ENCODE data around the gene OR8B12. TPM values are rescaled to one million over a fixed set of nuclear protein-coding genes. Genes with fewer than 3 reads are reported as not detected.

OR8B12 gene
- total RNA-seq, 1 experiment from 2014 or later = not detected

GRCh38 chr11:124569697-124570096, 26.2 kb upstream of the OR8B12 start, which contains the start of gene OR8A1:
Gene OR8A1 (plus strand): TSS chr11:124569997. CDS start chr11:124570120, 123 bp downstream.
- H3K4me2 ChIP-seq (ENCODE audit: low read length) = no peak within 1 kb of the TSS
- RAD21 ChIA-PET (ENCODE audit: low non-redundant PET in 1 of 2, low total read pairs in 2 of 2, uncharacterized antibody in 2 of 2, unreplicated experiment in 2 of 2) = no interaction called here
- no peaks in the 10 kb centered on the region for H3K9me2 ChIP-seq (ENCODE audit: insufficient read depth)
- DNase-seq (ENCODE audit: low read depth, low spot score) (no peak), ATAC-seq (no peak)
- BruUV-seq (replicated peaks) = no TSS peak
- peaks cover 73% of the 10 kb centered on the region for H3K27me3 ChIP-seq (ENCODE audit: insufficient read depth, low read length)
- CTCF ChIA-PET = no interaction called here
- H3K9me3 ChIP-seq (ENCODE audit: control insufficient read depth in 1 of 2, insufficient read depth in 1 of 2, low read depth in 1 of 2, low read length in 2 of 2) = no peaks in the 10 kb centered on the region
- H3K4me1 ChIP-seq (ENCODE audit: control insufficient read depth in 1 of 2, insufficient read depth in 2 of 2, low read length in 2 of 2) = no peaks in the 10 kb centered on the region
- H3K27ac ChIP-seq (ENCODE audit: low read depth, low read length) = no peak within 1 kb of the TSS
- no peaks in the 10 kb centered on the region; the same call in 1 of the 2 replicates for H4K20me1 ChIP-seq (ENCODE audit: insufficient read depth)
- no peaks in the 10 kb centered on the region for H3K36me3 ChIP-seq (ENCODE audit: control insufficient read depth in 1 of 2, insufficient read depth in 2 of 2, low read length in 2 of 2)
- intact Hi-C loops (cut with micrococcal nuclease) = no loop called here
- H3K79me2 ChIP-seq (ENCODE audit: insufficient read depth, low read length) = no peaks in the 10 kb centered on the region
- no peak within 1 kb of the TSS for H2AFZ ChIP-seq (ENCODE audit: low read depth, low read length, poor library complexity, severe bottlenecking)
- POLR2A ChIA-PET = no interaction called here
- TF ChIP-seq EZH2 (IDR thresholded peaks at IDR 0.05) (no peak), POLR2A (IDR thresholded peaks at IDR 0.05; ENCODE audit: borderline replicate concordance, extremely low read depth, insufficient read depth, insufficient read length) (no peak), CBX3 (IDR thresholded peaks at IDR 0.05; ENCODE audit: low read depth) (no peak), ZBTB33 (IDR thresholded peaks at IDR 0.05; ENCODE audit: extremely low read depth, insufficient replicate concordance, low read length) (no peak), ELF1 (IDR thresholded peaks at IDR 0.05; ENCODE audit: borderline replicate concordance, low read depth) (no peak), ATF3 (IDR thresholded peaks at IDR 0.05) (no peak), SP1 (IDR thresholded peaks at IDR 0.05; ENCODE audit: low read depth) (no peak), EGR1 (IDR thresholded peaks at IDR 0.05; ENCODE audit: low read depth) (no peak), MAX (IDR thresholded peaks at IDR 0.05) (no peak), ZNF274 (IDR thresholded peaks at IDR 0.05; ENCODE audit: low read depth, low read length) (no peak), FOSL1 (IDR thresholded peaks at IDR 0.05; ENCODE audit: low read depth) (no peak), CEBPB (IDR thresholded peaks at IDR 0.05; ENCODE audit: low read depth) (no peak)
- no peak within 1 kb of the TSS for H3K9ac ChIP-seq (ENCODE audit: low read length)
- no peak within 1 kb of the TSS for H3K4me3 ChIP-seq (replicated peaks in 1 of 2; ENCODE audit: low read depth in 1 of 2, low read length in 2 of 2)

Measured in HCT116 (cell line).